SK-N-SH (cell line): Measurements from ENCODE around the gene PSMA5. TPM values are rescaled to one million over a fixed set of nuclear protein-coding genes. Genes with fewer than 3 reads are reported as not detected.

ENCODE experiments used
- CTCF ChIA-PET: fragments of 300-600, 350-600 bp; formaldehyde crosslinking; extraction: SDS; loops from one replicate; lab custom pipeline; 2021; lab: Yijun Ruan, JAX
- POLR2A ChIA-PET: fragments of 350-600 bp; sonication (Branson Sonifier 250); formaldehyde crosslinking; extraction: SDS; loops from one replicate; lab custom pipeline; 2020; ENCODE audit warnings: antibody characterized with exemption, inconsistent platforms; lab: Yijun Ruan, JAX
- DNase-seq: peaks from one replicate; pipeline ENCODE4 v3.0.0; 2012
- H2AFZ ChIP-seq: fragments of 200-600 bp; sonication (generic); 2 replicates; pipeline ENCODE4 v1.8.1; 2016; ENCODE audit warnings: antibody characterized with exemption, mild to moderate bottlenecking, low read depth
- H3F3A ChIP-seq: fragments of 200-600 bp; sonication (generic); replicated peaks from 2 replicates; pipeline ENCODE3; 2016; ENCODE audit warnings: antibody characterized with exemption, mild to moderate bottlenecking; ENCODE audit not compliant: insufficient read depth
- H3K27ac ChIP-seq, 2 experiments: fragments of 200-500 bp in 1 of 2; fragments of 200-600 bp in 1 of 2; sonication (Bioruptor generic) in 1 of 2; sonication (generic), shearing (Covaris generic) in 1 of 2; 2 replicates each; pipeline versions ENCODE4 v1.5.1 to v1.6.1; 2014 to 2016; ENCODE audit warnings: low read depth in 2 of 2, inconsistent platforms in 1 of 2, low read length in 1 of 2, mild to moderate bottlenecking in 1 of 2, mixed read lengths in 1 of 2
- H3K27me3 ChIP-seq: fragments of 200-600 bp; sonication (generic), shearing (Covaris generic); 2 replicates; pipeline ENCODE4 v1.6.1; 2016; ENCODE audit warnings: mixed run types; ENCODE audit not compliant: insufficient read depth
- H3K36me3 ChIP-seq, 2 experiments: fragments of 200-500 bp in 1 of 2; fragments of 200-600 bp in 1 of 2; sonication (Bioruptor generic) in 1 of 2; sonication (generic) in 1 of 2; replicated peaks in 1 of 2; 2 replicates each; pipeline versions ENCODE3 to v1.5.1; 2014 to 2016; ENCODE audit warnings: low read length in 1 of 2, mild to moderate bottlenecking in 1 of 2; ENCODE audit not compliant: insufficient read depth in 2 of 2, control insufficient read depth in 1 of 2
- H3K4me1 ChIP-seq, 2 experiments: fragments of 200-500 bp in 1 of 2; fragments of 200-600 bp in 1 of 2; sonication (Bioruptor generic) in 1 of 2; sonication (generic), shearing (Covaris generic) in 1 of 2; 2 replicates each; pipeline versions ENCODE4 v1.5.1 to v1.6.1; 2014 to 2016; ENCODE audit warnings: low read depth in 1 of 2, low read length in 1 of 2, mixed run types in 1 of 2; ENCODE audit not compliant: insufficient read depth in 2 of 2, control insufficient read depth in 1 of 2
- H3K4me2 ChIP-seq: fragments of 200-600 bp; sonication (generic), shearing (Covaris generic); 2 replicates; pipeline ENCODE4 v1.6.1; 2017; ENCODE audit warnings: mixed run types
- H3K4me3 ChIP-seq, 2 experiments: fragments of 200-500 bp in 1 of 2; fragments of 200-600 bp in 1 of 2; sonication (Bioruptor generic) in 1 of 2; sonication (generic), shearing (Covaris generic) in 1 of 2; 2 replicates each; pipeline versions ENCODE4 v1.5.1 to v1.8.1; 2014 to 2016; ENCODE audit warnings: low read depth in 2 of 2, inconsistent platforms in 1 of 2, low read length in 1 of 2, mild to moderate bottlenecking in 1 of 2, mixed read lengths in 1 of 2, moderate library complexity in 1 of 2
- H3K79me2 ChIP-seq: fragments of 200-600 bp; sonication (generic); 2 replicates; pipeline ENCODE4 v1.8.1; 2017; ENCODE audit warnings: mild to moderate bottlenecking; ENCODE audit not compliant: insufficient read depth
- H3K9ac ChIP-seq: fragments of 200-600 bp; sonication (generic); 2 replicates; pipeline ENCODE4 v1.6.1; 2017; ENCODE audit warnings: mixed run types
- H3K9me2 ChIP-seq: fragments of 200-600 bp; sonication (generic); 2 replicates; pipeline ENCODE4 v1.6.1; 2017; ENCODE audit warnings: mixed run types
- H3K9me3 ChIP-seq: fragments of 200-600 bp; sonication (generic); 2 replicates; pipeline ENCODE4 v1.6.1; 2017; ENCODE audit warnings: mixed run types, mild to moderate bottlenecking, moderate library complexity
- H4K20me1 ChIP-seq: fragments of 200-600 bp; sonication (generic); 2 replicates; pipeline ENCODE4 v1.6.1; 2017; ENCODE audit warnings: mild to moderate bottlenecking, mixed run types; ENCODE audit not compliant: insufficient read depth
- CHD2 ChIP-seq: fragments of 150-350 bp; IDR thresholded peaks from 2 replicates; pipeline ENCODE4 v1.6.1; 2018; ENCODE audit warnings: low read length; ENCODE audit not compliant: partially characterized antibody
- ELF1 ChIP-seq: IDR thresholded peaks from 2 replicates; pipeline ENCODE4 v1.4.0; 2012
- EP300 ChIP-seq, 2 experiments: IDR thresholded peaks; 2 replicates each; pipeline versions ENCODE4 v1.4.0 to v1.6.1; 2012; ENCODE audit warnings: borderline replicate concordance in 1 of 2, low read depth in 1 of 2, low read length in 1 of 2
- EZH2phosphoT487 ChIP-seq: fragments of 200-600 bp; sonication (generic); IDR thresholded peaks from 2 replicates; pipeline ENCODE4 v1.6.1; 2017; ENCODE audit warnings: low read depth, mixed run types, mild to moderate bottlenecking, antibody characterized with exemption, moderate library complexity, borderline replicate concordance
- FOXJ3 ChIP-seq: sonication (generic); formaldehyde crosslinking; IDR thresholded peaks from 2 replicates; pipeline ENCODE4 v1.5.1; 2020; ENCODE audit warnings: mild to moderate bottlenecking, missing genetic modification reagents
- GATA2 ChIP-seq: sonication (generic); formaldehyde crosslinking; IDR thresholded peaks from 2 replicates; pipeline ENCODE4 v1.5.0; 2020; ENCODE audit warnings: mild to moderate bottlenecking, missing genetic modification reagents
- IRF3 ChIP-seq: fragments of 150-350 bp; IDR thresholded peaks from 2 replicates; pipeline ENCODE4 v1.6.1; 2016; ENCODE audit warnings: mild to moderate bottlenecking, low read depth, low read length
- NFIC ChIP-seq: IDR thresholded peaks from 2 replicates; pipeline ENCODE4 v1.4.0; 2012; ENCODE audit warnings: borderline replicate concordance
- PBX3 ChIP-seq: IDR thresholded peaks from 2 replicates; pipeline ENCODE4; 2012
- RXRA ChIP-seq: IDR thresholded peaks from 2 replicates; pipeline ENCODE4 v1.4.0; 2012; ENCODE audit warnings: low read depth, mild to moderate bottlenecking, borderline replicate concordance
- TAF1 ChIP-seq: IDR thresholded peaks from 2 replicates; pipeline ENCODE4 v1.6.1; 2012; ENCODE audit warnings: low read depth, mild to moderate bottlenecking, low read length, moderate library complexity, borderline replicate concordance
- YY1 ChIP-seq: IDR thresholded peaks from 2 replicates; pipeline ENCODE4 v1.4.0; 2012; ENCODE audit warnings: low read depth, mild to moderate bottlenecking
- WGBS: methylation state at CpG from one replicate; pipeline ENCODE4 v1.1.6; 2017; ENCODE audit warnings: low lambda C conversion rate; 5-methylcytosine and 5-hydroxymethylcytosine counted together
- polyA plus RNA-seq, 3 experiments: library from polyadenylated mRNA; depleted of rRNA; stranded (reverse); fragments of >200 nt; gene quantifications; 2 replicates each; pipeline ENCODE4 v1.2.3, GENCODE V29; 2012
- TF ChIP-seq, protein P1 (sequence below): IDR thresholded peaks from 2 replicates; pipeline ENCODE4 v1.4.0; 2012; ENCODE audit warnings: low read depth, borderline replicate concordance

The PSMA5 gene
- polyA plus RNA-seq, 1 of the 3 experiments (the other 2 are of a cell fraction): 118 TPM

DNA sequence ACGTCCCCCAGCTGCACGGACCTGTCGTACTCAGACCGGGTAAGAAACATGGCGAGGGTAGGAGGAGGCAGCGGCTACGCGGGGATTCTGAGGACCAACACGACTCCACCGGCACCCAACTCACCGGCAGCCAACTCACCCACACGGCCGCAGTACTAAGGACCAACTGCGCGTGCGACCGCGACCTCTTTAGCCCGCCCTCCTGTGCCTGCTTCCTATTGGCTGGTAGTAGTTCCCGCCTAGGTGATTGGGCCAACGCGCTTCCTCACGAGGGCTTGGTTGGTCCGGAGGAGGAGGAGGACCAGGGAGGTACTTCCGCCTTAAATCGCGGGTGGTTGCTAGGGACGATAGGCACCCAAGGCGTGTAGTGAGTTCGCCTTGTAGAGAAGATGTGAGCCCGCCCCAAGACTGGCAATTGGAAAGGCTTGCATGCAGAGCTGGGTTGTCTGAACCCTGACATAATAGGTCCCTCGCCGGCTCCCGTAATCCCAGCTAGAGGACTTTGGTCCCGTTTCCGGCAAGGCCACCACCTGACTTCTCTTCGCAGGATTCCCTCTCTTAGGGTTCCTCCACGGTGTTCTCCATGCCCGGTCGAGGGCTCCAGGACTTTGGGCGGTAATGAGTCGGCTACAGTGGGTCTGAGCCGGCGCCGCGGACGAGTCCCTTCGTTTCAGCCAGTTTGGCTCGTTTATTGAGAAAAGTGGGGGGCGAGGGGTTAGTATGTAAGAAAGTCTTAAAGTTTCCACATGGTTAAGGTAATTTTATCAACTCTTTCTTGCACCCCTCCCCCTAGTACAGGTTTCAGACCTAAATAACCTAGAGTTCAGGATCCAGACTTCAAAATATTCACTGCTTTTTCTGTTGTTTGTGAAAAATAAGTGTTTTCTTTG is at the start of gene PSMA5 (continued):
- TF ChIP-seq PBX3 (peak; percentile 26; the same call in 1 of the 2 replicates), GATA2 (CRISPR knock-in tag) (no peak), RXRA (no peak), FOXJ3 (CRISPR knock-in tag) (no peak), YY1 (peak; percentile 59; the same call in 1 of the 2 replicates), ELF1 (peak; percentile 87), EP300 (IDR thresholded peaks at IDR 0.05; ENCODE audit: borderline replicate concordance in 1 of 2, low read depth in 1 of 2, low read length in 1 of 2) (no peak), CHD2 (peak; percentile 90), NFIC (no peak), EZH2phosphoT487 (no peak)
- TF ChIP-seq, protein P1, sequence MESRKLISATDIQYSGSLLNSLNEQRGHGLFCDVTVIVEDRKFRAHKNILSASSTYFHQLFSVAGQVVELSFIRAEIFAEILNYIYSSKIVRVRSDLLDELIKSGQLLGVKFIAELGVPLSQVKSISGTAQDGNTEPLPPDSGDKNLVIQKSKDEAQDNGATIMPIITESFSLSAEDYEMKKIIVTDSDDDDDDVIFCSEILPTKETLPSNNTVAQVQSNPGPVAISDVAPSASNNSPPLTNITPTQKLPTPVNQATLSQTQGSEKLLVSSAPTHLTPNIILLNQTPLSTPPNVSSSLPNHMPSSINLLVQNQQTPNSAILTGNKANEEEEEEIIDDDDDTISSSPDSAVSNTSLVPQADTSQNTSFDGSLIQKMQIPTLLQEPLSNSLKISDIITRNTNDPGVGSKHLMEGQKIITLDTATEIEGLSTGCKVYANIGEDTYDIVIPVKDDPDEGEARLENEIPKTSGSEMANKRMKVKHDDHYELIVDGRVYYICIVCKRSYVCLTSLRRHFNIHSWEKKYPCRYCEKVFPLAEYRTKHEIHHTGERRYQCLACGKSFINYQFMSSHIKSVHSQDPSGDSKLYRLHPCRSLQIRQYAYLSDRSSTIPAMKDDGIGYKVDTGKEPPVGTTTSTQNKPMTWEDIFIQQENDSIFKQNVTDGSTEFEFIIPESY: 0 out of 2 replicates have a peak, but pooled peaks have one; percentile 54

DNA sequence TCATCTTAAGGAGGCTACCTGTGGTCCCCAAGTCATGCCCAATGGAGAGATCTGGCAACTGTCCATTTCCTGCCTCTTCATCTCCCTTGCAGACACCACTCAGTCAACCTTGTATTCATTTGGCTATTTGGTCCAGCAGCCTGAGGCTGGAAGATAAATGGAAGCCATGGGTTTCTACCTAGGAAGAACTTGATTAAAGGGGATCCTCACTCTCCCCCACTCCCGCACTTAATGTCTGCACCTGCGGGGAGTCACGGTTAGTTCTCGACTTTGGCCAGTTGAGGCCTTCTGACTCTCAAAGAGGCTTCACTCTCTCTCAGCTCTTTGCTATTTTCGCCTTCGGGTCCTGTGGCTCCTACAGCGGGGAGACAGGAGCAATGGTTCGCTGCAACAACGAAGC is 49.0 kb upstream of the PSMA5 start:
- no peaks in the 10 kb centered on the region for H3K9me3 ChIP-seq
- no peaks in the 10 kb centered on the region; a peak in 1 of 4 replicates for H3K4me1 ChIP-seq
- WGBS: 52% methylated on average over 9 of the region's 9 CpGs
- no peak for DNase-seq
- H3K36me3 ChIP-seq: no peaks in the 10 kb centered on the region
- TF ChIP-seq EZH2phosphoT487 (no peak), CHD2 (no peak), GATA2 (CRISPR knock-in tag) (no peak), TAF1 (no peak), IRF3 (no peak)
- POLR2A ChIA-PET: no interaction called here
- H3K27me3 ChIP-seq: peaks cover 90% of the 10 kb centered on the region
- H3K79me2 ChIP-seq: no peaks in the 10 kb centered on the region
- H3F3A ChIP-seq: no peaks in the 10 kb centered on the region
- H4K20me1 ChIP-seq: no peaks in the 10 kb centered on the region
- H3K9ac ChIP-seq: no peak overlapping the region
- no peak overlapping the region for H3K27ac ChIP-seq
- no peak overlapping the region for H3K4me2 ChIP-seq
- no peaks in the 10 kb centered on the region for H3K9me2 ChIP-seq
- H2AFZ ChIP-seq: no peak overlapping the region
- CTCF ChIA-PET: interaction anchor here (0.8 to 2.1 kb wide), 2 partner anchors 18 to 57 kb away, joined by 4 to 10 read pairs; partner anchors contain the start of gene CYB561D1
- H3K4me3 ChIP-seq: no peak overlapping the region
